Hepatocyte (in vitro differentiated cells): ENCODE results near the gene TRIM60.

Source experiments
- EZH2 ChIP-seq: fragments of 200-600 bp; sonication (generic); IDR thresholded peaks from 2 replicates; pipeline ENCODE4 v1.6.1; 2016; ENCODE audit warnings: antibody characterized with exemption, mild to moderate bottlenecking, borderline replicate concordance
- TF ChIP-seq, protein P1 (sequence below): fragments of 200-600 bp; sonication (generic); IDR thresholded peaks from 2 replicates; pipeline ENCODE4 v1.5.1; 2016; ENCODE audit warnings: antibody characterized with exemption, mild to moderate bottlenecking; ENCODE audit not compliant: poor library complexity

GRCh38 chr4:165079476-165079875 lies 47.7 kb downstream of the TRIM60 start:
- TF ChIP-seq, protein P1, sequence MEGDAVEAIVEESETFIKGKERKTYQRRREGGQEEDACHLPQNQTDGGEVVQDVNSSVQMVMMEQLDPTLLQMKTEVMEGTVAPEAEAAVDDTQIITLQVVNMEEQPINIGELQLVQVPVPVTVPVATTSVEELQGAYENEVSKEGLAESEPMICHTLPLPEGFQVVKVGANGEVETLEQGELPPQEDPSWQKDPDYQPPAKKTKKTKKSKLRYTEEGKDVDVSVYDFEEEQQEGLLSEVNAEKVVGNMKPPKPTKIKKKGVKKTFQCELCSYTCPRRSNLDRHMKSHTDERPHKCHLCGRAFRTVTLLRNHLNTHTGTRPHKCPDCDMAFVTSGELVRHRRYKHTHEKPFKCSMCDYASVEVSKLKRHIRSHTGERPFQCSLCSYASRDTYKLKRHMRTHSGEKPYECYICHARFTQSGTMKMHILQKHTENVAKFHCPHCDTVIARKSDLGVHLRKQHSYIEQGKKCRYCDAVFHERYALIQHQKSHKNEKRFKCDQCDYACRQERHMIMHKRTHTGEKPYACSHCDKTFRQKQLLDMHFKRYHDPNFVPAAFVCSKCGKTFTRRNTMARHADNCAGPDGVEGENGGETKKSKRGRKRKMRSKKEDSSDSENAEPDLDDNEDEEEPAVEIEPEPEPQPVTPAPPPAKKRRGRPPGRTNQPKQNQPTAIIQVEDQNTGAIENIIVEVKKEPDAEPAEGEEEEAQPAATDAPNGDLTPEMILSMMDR: no peak
- no peak for TF ChIP-seq EZH2
